Colon (tissue), 2 donors: ENCODE results near the gene TPD52L2.

ENCODE experiments used
- FAIRE-seq: peaks from 2 replicates; lab custom pipeline; 2012; peaks lifted over from hg19 to GRCh38; lab: Jason Lieb, UNC
- donor health status: control.
- donor health status: control.

Gene TPD52L2

GRCh38 chr20:63932606-63933160, 67.6 kb downstream of the TPD52L2 start:
- FAIRE-seq, result no peak

DNA sequence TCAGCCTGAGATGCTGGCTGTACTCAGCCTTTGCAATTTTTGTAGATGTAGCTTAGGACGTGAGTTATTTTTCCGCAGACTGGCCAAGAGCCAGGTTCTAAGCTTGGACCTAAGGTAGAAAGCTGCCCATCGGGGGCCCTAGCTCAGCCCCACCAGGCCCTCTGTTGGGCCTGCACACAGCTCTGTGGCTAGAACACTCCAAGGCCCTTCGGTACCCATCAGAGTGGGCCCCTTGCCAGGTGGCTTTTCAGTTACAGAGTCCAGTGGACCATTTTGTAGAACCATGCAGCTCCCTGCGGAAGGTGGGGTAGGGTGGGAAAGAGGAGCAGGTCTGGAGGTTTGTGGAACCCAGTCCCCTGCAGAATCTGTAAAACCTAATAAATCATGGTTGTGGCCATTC, 68.6 kb downstream of the TPD52L2 start:
- no peak for FAIRE-seq

GRCh38 chr20:63934271-63935068, 69.4 kb downstream of the TPD52L2 start:
- FAIRE-seq, result no peak

DNA sequence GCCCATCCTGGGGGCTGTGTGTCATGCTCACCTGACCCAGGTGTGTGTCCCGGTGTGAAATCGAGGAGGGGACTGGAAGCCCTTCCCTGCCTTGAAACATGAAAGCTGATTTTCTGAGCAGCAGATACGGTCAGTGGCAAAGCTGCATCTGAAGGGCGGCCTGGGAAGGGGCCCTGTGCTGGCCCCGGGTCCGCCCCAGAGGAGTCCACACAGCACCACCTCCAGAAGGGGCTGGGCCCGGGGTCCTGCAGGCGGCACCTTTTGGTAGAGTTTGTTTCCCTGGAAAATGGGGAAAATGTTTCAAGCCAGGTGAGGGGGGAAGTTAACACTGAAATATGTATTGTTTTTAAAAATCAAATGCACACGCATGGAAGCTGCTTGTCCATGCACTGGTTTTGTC, 70.4 kb downstream of the TPD52L2 start:
- no peak for FAIRE-seq

DNA sequence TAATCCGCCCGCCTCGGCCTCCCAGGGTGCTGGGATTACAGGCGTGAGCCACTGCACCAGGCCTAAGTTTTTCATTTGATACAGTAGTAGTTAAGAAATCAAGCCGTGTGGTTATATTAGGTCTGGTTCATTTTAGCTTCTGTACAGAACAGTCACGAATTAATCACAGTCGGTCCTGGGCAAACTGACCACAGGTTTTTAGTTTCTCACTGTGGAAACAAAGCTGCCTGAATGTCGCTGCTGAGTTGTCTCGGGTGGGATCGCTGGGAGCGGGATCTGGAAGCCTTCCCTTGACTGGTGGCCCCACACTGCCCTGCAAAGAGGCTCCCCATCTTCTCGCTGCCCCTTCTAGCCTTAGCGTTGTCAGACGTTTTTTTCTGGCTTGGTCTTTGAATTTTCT, 72.5 kb downstream of the TPD52L2 start:
- no peak for FAIRE-seq

GRCh38 chr20:63939061-63939935, 74.2 kb downstream of the TPD52L2 start:
- no peak for FAIRE-seq

DNA sequence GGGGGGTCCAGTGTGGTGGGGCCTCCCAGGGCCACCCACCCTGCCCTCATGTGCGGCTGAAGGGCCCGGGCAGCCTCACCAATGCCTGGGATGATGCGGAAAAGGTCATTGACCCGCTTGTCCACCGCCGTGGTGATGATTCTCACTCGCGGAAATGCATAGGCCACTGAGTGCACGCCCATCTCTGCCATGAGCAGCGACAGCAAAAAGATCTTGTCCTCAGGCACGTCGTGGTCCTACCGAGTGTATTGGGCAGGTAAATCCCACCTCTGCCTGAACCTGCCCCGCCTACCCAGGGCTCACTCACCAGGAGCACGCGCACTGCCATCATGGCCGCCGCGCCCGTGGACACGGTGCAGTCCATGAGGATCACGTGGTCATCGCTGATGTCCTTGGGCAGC, 75.0 kb downstream of the TPD52L2 start:
- FAIRE-seq, result no peak

DNA sequence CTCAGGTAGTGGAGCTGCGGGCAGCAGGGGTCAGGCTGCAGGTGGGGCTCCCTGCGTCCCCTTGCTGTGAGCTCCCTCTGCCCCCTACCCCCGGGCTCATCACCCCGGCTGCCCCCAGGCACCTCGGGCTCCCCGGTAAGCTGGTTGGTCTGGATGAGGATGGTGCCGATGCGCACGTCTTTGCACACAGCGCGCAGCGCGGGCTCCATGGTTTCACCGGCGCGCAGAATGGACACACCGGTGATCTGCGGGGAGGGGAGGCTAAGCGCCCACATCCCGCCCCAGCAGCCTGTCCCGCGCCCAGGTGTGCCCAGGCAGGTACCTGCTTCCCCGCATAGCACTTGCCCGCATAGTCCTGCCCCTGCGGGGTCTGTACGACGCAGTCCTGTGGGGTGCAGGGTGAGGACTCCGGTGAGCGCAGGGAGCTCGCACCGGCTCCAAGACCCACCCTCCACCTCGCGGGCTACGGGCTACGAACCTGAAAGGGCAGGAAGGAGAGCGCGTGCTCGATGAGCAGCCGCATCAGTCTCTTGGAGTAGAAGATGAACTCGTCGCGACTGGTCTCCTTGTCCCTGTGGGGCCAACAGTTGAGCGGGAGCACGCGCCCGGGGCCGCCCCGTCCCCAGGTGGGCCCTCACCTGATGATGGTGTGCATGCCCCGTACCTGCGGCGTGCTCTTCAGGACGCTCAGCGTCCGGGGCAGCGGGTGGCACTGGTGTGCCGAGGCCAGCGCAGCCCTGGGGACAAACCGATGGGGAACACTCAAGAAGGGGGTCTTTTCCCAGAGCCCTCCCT, 75.6 kb downstream of the TPD52L2 start:
- FAIRE-seq, result no peak
